A673 (cell line): ENCODE results near the gene ZACN. TPM values are rescaled to one million over a fixed set of nuclear protein-coding genes. Genes with fewer than 3 reads are reported as not detected.
A peak's percentile ranks its signal among the peaks of the same experiment; 100 is the strongest.

Experiments
- BruUV-seq: library from RNA; stranded (reverse); fragments of 400-500 nt; replicated peaks from 2 replicates; lab custom pipeline; 2021; lab: Mats Ljungman, UMichigan
- CTCF ChIA-PET: fragments of 300-600 bp; sonication (Branson Sonifier 250); formaldehyde crosslinking; loops from one replicate; lab custom pipeline; 2022; ENCODE audit warnings: antibody characterized with exemption; lab: Charles Lee
- POLR2A ChIA-PET: fragments of 300-600 bp; sonication (Branson Sonifier 250); formaldehyde crosslinking; loops from one replicate; lab custom pipeline; 2022; ENCODE audit warnings: antibody characterized with exemption; ENCODE audit not compliant: low non-redundant PET; lab: Charles Lee
- DNase-seq: peaks from one replicate; pipeline ENCODE4 v3.0.0-alpha.2; 2015; ENCODE audit warnings: low spot score
- H3K27ac ChIP-seq: fragments of 200-600 bp; sonication (generic); 2 replicates; pipeline ENCODE4 v1.5.1; 2016; ENCODE audit warnings: mixed run types, low read depth, mild to moderate bottlenecking, mixed read lengths, antibody characterized with exemption, low read length; ENCODE audit not compliant: poor library complexity, severe bottlenecking
- H3K27me3 ChIP-seq: fragments of 200-600 bp; sonication (generic); replicated peaks from 2 replicates; pipeline ENCODE4 v1.6.1; 2017; ENCODE audit warnings: mixed run types, low read depth, mild to moderate bottlenecking, mixed read lengths, antibody characterized with exemption, low read length; ENCODE audit not compliant: insufficient read depth, poor library complexity
- H3K36me3 ChIP-seq: fragments of 200-600 bp; sonication (generic); 2 replicates; pipeline ENCODE4 v1.6.1; 2016; ENCODE audit warnings: mixed run types, mild to moderate bottlenecking, mixed read lengths, antibody characterized with exemption, low read length; ENCODE audit not compliant: insufficient read depth, poor library complexity, severe bottlenecking
- H3K4me1 ChIP-seq: fragments of 200-600 bp; sonication (generic); 2 replicates; pipeline ENCODE4 v1.6.1; 2017; ENCODE audit warnings: mixed run types, mild to moderate bottlenecking, mixed read lengths, antibody characterized with exemption, low read length; ENCODE audit not compliant: insufficient read depth, poor library complexity, severe bottlenecking
- H3K4me3 ChIP-seq: fragments of 200-600 bp; sonication (generic); 2 replicates; pipeline ENCODE4 v1.5.1; 2016; ENCODE audit warnings: low read depth, mixed run types, mild to moderate bottlenecking, mixed read lengths, low read length; ENCODE audit not compliant: poor library complexity, severe bottlenecking
- H3K9me3 ChIP-seq: fragments of 200-600 bp; sonication (generic); 2 replicates; pipeline ENCODE4 v1.6.1; 2016; ENCODE audit warnings: mixed run types, low read depth, mild to moderate bottlenecking, mixed read lengths, antibody characterized with exemption, low read length; ENCODE audit not compliant: poor library complexity, severe bottlenecking
- EZH2 ChIP-seq: fragments of 200-600 bp; sonication (generic); IDR thresholded peaks from 2 replicates; pipeline ENCODE4 v1.6.1; 2017; ENCODE audit warnings: borderline replicate concordance, low read depth, mild to moderate bottlenecking, mixed read lengths, antibody characterized with exemption, low read length; ENCODE audit not compliant: poor library complexity, severe bottlenecking
- intact Hi-C: fragments of 100-400 bp; cut with micrococcal nuclease; formaldehyde crosslinking; loops from one replicate; pipeline ENCODE4 v1.10.0; 2022; ENCODE audit not compliant: unreplicated experiment
- total RNA-seq: library from RNA; stranded (reverse); gene quantifications from 2 replicates; pipeline ENCODE4 v1.2.3, GENCODE V29; 2021
- TF ChIP-seq, protein P1 (sequence below): fragments of 300-800, 200-600 bp; sonication (generic); conservative IDR thresholded peaks from 2 replicates; pipeline ENCODE4 v1.5.1; 2017; ENCODE audit warnings: low read depth, mild to moderate bottlenecking, antibody characterized with exemption, low read length, moderate library complexity, mixed read lengths

Gene ZACN
- total RNA-seq, 1 experiment from 2014 or later = not detected

DNA sequence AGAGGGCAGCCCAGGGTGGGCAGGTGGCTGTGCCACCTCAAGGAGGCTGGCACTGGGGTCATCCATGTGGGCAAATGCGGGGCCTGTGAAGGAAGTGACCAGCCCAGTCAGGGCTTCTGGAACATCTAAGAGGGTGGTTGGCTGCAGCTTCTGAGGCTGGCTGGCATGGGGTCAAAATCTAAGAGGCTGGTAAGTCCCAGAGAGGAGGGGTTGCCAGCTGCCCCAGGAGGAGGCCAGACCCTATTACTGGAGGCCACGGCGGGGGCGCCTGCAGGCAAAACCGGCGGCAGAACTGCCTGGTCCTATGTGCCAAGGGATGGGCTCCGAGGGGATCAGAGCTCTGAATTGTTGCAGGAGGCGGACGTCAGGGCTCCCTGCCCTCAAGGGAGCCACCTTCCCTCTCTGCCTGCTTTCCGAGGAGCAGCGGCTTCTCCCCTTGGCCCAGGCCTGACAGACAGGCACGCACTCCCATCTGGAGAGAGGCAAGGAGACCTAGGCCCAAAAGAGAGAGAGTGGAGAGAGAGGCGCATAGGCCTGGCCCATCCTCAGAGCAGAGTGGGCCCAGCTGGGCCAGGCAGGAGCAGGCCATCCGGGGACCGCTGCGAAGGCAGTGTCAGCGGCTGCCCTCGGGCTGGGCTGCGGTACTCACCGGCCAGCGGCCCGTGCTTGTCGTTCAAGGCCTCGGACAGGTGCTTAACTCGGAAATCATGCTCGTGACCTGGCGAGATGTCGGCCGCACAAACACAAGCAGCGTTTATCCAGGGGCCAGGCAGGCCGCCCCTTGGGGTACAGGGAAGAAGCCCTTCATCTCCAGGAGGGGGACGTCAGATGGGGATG lies 10.9 kb downstream of the ZACN start:
- no peaks in the 10 kb centered on the region for H3K27me3 ChIP-seq
- H3K4me1 ChIP-seq = no peaks in the 10 kb centered on the region
- TF ChIP-seq, protein P1, sequence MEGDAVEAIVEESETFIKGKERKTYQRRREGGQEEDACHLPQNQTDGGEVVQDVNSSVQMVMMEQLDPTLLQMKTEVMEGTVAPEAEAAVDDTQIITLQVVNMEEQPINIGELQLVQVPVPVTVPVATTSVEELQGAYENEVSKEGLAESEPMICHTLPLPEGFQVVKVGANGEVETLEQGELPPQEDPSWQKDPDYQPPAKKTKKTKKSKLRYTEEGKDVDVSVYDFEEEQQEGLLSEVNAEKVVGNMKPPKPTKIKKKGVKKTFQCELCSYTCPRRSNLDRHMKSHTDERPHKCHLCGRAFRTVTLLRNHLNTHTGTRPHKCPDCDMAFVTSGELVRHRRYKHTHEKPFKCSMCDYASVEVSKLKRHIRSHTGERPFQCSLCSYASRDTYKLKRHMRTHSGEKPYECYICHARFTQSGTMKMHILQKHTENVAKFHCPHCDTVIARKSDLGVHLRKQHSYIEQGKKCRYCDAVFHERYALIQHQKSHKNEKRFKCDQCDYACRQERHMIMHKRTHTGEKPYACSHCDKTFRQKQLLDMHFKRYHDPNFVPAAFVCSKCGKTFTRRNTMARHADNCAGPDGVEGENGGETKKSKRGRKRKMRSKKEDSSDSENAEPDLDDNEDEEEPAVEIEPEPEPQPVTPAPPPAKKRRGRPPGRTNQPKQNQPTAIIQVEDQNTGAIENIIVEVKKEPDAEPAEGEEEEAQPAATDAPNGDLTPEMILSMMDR = no peak
- TF ChIP-seq EZH2 = no peak
- H3K9me3 ChIP-seq = no peaks in the 10 kb centered on the region
- peaks cover 30% of the 10 kb centered on the region for H3K36me3 ChIP-seq
- H3K4me3 ChIP-seq = no peak overlapping the region
- BruUV-seq = no TSS peak
- intact Hi-C loops = no loop called here
- ChIA-PET CTCF (no interaction called here), POLR2A (no interaction called here)
- no peak for DNase-seq
- H3K27ac ChIP-seq = no peak overlapping the region

DNA sequence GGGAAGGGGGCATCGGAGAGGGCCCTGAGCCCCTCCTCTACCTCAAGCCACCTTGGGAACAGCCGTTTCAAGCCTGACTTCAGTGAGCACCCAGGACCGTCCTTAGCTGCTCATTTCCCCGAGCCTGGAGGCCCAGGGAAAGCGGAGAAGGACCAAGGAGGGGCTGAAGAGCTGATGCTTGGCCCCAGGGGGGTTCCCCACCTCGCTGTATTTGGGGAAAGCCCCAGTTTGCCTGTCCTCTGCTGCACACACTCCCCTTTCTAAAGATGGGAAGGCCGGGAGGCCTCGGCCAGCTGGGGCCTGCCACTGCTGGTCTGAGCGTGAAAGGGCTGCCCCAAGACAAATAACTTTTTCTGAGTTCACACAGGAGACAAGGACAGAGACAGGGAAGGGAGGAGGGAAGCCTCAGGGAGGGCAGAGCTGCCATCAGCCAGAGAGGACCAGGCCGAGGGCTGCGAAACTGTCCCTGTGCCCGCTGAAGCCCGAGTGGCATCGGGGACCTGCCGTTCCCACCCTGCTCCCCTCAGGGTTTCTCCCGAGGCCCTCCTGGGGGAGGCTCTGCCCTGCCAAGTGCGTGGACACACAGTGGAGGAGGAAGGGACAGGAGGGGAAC lies 11.6 kb downstream of the ZACN start:
- no peak for DNase-seq
- BruUV-seq = no TSS peak
- Histone ChIP-seq H3K4me3 (no peak overlapping the region), H3K36me3 (peaks cover 31% of the 10 kb centered on the region), H3K27me3 (no peaks in the 10 kb centered on the region), H3K27ac (no peak overlapping the region), H3K9me3 (no peaks in the 10 kb centered on the region), H3K4me1 (no peaks in the 10 kb centered on the region)
- no peak for TF ChIP-seq EZH2
- TF ChIP-seq, protein P1 = no peak
- intact Hi-C loops = no loop called here
- POLR2A ChIA-PET = no interaction called here
- CTCF ChIA-PET = no interaction called here

DNA sequence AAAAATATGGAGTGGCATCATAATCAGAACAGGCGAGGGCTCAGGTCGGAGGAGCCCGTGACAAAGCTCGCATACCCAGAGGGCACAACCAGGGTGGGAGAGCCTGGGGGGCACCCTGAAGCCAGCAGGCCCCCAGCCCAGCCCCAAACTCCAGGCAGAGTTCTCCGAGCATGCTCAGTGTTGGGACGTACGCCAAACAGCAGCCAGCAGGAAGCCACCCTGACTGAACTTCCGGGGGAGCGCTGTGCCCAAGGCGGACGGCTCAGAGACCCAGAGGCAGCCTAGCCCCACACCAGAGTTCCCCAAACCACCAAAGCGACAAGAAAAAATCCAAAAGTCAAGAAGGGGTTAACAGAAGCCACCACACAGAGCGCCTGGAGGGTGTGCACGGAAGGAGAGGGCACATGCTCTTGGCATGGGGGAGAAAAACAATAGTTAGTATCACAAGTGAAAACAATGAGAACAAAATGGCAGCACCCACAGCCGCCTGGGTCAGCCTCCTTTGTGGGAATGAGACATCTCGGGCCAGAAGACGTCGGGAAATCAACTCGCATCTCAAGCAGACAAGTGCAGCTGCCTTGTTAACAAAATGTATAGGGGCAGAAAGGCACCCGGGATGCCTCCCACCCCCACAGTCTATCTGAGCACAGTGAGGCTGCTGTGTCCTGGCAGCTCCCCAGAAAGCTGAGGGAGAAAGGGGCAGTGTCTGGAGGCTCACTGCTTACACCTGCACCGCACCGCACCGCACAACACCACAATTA lies 12.7 kb downstream of the ZACN start:
- no peaks in the 10 kb centered on the region for H3K9me3 ChIP-seq
- peaks cover 37% of the 10 kb centered on the region for H3K36me3 ChIP-seq
- TF ChIP-seq, protein P1 = no peak
- no peak for TF ChIP-seq EZH2
- no peak for DNase-seq
- no peaks in the 10 kb centered on the region for H3K27me3 ChIP-seq
- no peak overlapping the region for H3K4me3 ChIP-seq
- peak overlapping the region; percentile 2 for H3K27ac ChIP-seq
- ChIA-PET POLR2A (no interaction called here), CTCF (no interaction called here)
- no TSS peak for BruUV-seq
- intact Hi-C loops = no loop called here
- H3K4me1 ChIP-seq = no peaks in the 10 kb centered on the region
